Peyer's patch (tissue), 4 donors: Measurements from ENCODE around the gene EIF4G1. TPM values are rescaled to one million over a fixed set of nuclear protein-coding genes. Genes with fewer than 3 reads are reported as not detected.
"Not testable (repeated sequence)": the region's sequence is repeated elsewhere in the genome, so short reads cannot be mapped to it uniquely, and the experiment has no call there.

Experiments
- DNase-seq, 3 donors: peaks; one replicate each; pipeline ENCODE4 v3.0.0-alpha.2; 2017 to 2019
- H3K27ac ChIP-seq, 4 donors: fragments of 200-600 bp; sonication (generic); one replicate each; pipeline ENCODE4 v1.5.1; 2016 to 2019
- H3K27me3 ChIP-seq, 2 donors: fragments of 200-600 bp; sonication (generic); one replicate each; pipeline ENCODE4 v1.5.1; 2019
- H3K36me3 ChIP-seq, 3 donors: fragments of 200-600 bp; sonication (generic); one replicate each; pipeline ENCODE4 v1.5.1; 2016 to 2019
- H3K4me1 ChIP-seq, 4 donors: fragments of 200-600 bp; sonication (generic); one replicate each; pipeline ENCODE4 v1.5.1; 2016 to 2019
- H3K4me3 ChIP-seq, 4 donors: fragments of 200-600 bp; sonication (generic); 1 replicate in 3 of 4; 2 replicates in 1 of 4; pipeline ENCODE4 v1.5.1; 2016 to 2019; ENCODE audit warnings: mild to moderate bottlenecking in 1 of 4
- H3K9me3 ChIP-seq, 4 donors: fragments of 200-600 bp; sonication (generic); one replicate each; pipeline ENCODE4 v1.5.1; 2016 to 2019; ENCODE audit warnings: mild to moderate bottlenecking in 1 of 4
- POLR2A ChIP-seq, 2 donors: fragments of 450-650 bp; IDR thresholded peaks; one replicate each; pipeline ENCODE4 v1.5.1; 2017; ENCODE audit warnings: antibody characterized with exemption in 2 of 2, mild to moderate bottlenecking in 2 of 2, moderate library complexity in 2 of 2
- total RNA-seq, 4 donors: library from RNA; depleted of rRNA; stranded (reverse); fragments of >200 nt; gene quantifications; one replicate each; pipeline ENCODE4 v1.1.0, GENCODE V29; 2016
- TF ChIP-seq, protein P1 (sequence below), 6 experiments: fragments of 450-650 bp in 4 of 6; fragments of 200-600 bp in 2 of 6; sonication (generic) in 1 of 6; IDR thresholded peaks; one replicate each; pipeline ENCODE4 v1.5.1; 2017 to 2019; ENCODE audit warnings: antibody characterized with exemption in 6 of 6, mild to moderate bottlenecking in 3 of 6, moderate library complexity in 1 of 6

Gene EIF4G1
- total RNA-seq, 4 donors from 2014 or later, result 209 to 295 (median 244) TPM

DNA sequence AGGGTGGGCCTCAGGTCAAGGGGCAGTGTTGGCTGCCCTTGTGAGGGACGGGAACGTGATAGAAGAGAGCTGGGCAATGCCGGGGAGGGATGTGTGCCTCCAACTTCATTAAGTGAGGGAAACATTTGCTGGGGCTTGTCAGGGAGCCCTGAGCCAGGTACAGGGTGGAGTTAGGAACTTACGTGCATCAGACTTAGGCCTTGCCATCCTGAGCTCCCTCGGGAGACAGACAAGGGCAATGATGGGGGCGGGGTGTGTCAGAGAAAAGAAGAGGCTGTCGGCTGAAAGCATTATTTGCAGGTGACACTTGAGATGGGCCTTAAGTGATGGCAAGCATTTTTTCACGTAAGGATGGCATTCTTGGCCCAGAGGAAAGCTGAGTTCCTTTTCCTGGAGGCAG is 24.6 kb downstream of the EIF4G1 start:
- peak overlapping the region in 3 of 4 donors; percentile 49 to 98 (median 92) for H3K27ac ChIP-seq
- DNase-seq, result no peak
- H3K36me3 ChIP-seq, result peaks cover 0 to 38% (median 0%) of the 10 kb centered on the region in 3 donors
- peaks cover 0 to 24% (median 3%) of the 10 kb centered on the region in 4 donors for H3K4me1 ChIP-seq
- peak overlapping the region in 1 of 4 donors; percentile 92 for H3K4me3 ChIP-seq
- TF ChIP-seq, protein P1, sequence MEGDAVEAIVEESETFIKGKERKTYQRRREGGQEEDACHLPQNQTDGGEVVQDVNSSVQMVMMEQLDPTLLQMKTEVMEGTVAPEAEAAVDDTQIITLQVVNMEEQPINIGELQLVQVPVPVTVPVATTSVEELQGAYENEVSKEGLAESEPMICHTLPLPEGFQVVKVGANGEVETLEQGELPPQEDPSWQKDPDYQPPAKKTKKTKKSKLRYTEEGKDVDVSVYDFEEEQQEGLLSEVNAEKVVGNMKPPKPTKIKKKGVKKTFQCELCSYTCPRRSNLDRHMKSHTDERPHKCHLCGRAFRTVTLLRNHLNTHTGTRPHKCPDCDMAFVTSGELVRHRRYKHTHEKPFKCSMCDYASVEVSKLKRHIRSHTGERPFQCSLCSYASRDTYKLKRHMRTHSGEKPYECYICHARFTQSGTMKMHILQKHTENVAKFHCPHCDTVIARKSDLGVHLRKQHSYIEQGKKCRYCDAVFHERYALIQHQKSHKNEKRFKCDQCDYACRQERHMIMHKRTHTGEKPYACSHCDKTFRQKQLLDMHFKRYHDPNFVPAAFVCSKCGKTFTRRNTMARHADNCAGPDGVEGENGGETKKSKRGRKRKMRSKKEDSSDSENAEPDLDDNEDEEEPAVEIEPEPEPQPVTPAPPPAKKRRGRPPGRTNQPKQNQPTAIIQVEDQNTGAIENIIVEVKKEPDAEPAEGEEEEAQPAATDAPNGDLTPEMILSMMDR (IDR thresholded peaks at IDR 0.05), result no peak
- no peak for TF ChIP-seq POLR2A (IDR thresholded peaks at IDR 0.05)
- H3K9me3 ChIP-seq, result no peaks in the 10 kb centered on the region
- H3K27me3 ChIP-seq, result no peaks in the 10 kb centered on the region

DNA sequence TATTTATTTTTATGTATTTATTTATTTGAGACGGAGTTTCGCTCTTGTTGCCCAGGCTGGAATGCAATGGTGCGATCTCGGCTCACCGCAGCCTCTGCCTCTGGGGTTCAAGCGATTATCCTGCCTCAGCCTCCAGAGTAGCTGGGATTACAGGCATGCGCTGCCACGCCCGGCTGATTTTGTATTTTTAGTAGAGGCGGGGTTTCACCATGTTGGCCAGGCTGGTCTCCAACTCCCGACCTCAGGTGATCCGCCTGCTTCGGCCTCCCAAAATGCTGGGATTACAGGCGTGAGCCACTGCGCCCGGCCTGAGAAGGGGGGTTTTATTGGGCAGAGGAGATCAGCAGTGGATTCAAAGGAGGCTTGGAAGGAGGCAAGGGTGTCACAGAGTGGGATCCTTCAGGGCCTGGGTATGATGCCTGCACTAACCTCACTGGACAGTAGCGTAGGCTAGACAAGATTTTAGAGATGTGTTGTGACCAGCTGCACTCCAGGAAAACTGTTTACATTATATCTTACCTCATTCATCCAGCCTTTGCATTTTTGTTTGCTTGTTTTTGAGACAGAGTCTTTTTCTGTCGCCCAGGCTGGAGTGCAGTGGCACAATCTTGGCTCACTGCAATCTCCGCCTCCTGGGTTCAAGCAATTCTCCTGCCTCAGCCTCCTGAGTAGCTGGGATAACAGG is 25.2 kb downstream of the EIF4G1 start:
- peaks cover 0 to 36% (median 0%) of the 10 kb centered on the region in 3 donors for H3K36me3 ChIP-seq
- not testable (repeated sequence) for H3K27ac ChIP-seq

DNA sequence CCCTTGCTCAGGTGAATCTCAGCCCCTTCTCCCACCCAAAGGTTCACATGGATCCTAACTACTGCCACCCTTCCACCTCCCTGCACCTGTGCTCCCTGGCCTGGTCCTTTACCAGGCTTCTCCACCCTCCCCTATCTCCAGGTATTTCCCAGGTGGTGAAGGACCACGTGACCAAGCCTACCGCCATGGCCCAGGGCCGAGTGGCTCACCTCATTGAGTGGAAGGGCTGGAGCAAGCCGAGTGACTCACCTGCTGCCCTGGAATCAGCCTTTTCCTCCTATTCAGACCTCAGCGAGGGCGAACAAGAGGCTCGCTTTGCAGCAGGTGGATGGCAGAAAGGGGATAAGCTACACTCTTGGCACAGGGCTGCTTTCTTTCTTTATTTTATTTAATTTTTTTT is 27.5 kb downstream of the EIF4G1 start:
- TF ChIP-seq POLR2A (IDR thresholded peaks at IDR 0.05), result no peak
- TF ChIP-seq, protein P1 (IDR thresholded peaks at IDR 0.05), result no peak
- Histone ChIP-seq H3K4me3 (no peak overlapping the region), H3K36me3 (peaks cover 0 to 35% (median 0%) of the 10 kb centered on the region in 3 donors), H3K9me3 (no peaks in the 10 kb centered on the region), H3K4me1 (peaks cover 0 to 21% (median 1%) of the 10 kb centered on the region in 4 donors), H3K27me3 (no peaks in the 10 kb centered on the region), H3K27ac (peak overlapping the region in 1 of 4 donors; percentile 12)
- peak in 2 of 3 donors; percentile 70 to 80 for DNase-seq

More for the DNA sequence above, 25.2 kb downstream of the EIF4G1 start:
- DNase-seq, H3K4me3 ChIP-seq, H3K9me3 ChIP-seq, H3K27me3 ChIP-seq: not testable (repeated sequence)
- H3K4me1 ChIP-seq, result peaks cover 0 to 24% (median 3%) of the 10 kb centered on the region in 4 donors

DNA sequence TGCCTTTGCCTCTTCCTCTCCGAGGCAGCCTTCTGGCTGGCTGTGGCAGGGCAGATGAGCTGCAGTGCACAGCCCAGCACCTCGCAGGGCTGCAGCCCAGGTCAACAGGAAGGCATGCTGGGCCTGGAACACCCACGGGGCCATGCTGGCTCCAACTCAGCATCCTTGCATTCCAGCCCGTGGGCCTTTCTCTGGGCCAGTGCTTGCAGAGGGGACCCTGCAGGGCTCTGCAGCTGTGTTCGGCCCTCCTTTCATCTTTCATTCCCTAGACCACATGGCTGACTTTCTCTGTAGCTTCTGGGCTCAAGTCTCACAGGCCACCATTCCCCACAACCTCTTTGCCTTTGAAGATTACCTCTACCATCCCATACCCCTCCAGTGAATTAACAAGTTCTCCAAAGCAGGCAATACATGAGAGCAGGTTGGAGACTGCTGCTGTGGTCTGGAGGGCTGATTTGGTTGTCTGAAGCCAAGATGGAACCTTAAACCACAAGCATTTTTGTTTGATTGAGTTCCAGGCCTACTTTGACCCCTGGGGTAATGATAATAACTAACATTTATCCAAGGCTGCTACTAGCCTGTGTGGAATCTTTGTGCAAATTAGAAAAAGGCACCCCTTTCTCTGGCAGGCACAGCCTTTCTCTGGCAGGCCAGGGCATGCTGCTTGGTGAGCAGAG is 28.9 kb downstream of the EIF4G1 start:
- peaks cover 0 to 35% (median 0%) of the 10 kb centered on the region in 3 donors for H3K36me3 ChIP-seq
- H3K27ac ChIP-seq, result no peak overlapping the region
- H3K4me3 ChIP-seq, result no peak overlapping the region
- H3K27me3 ChIP-seq, result no peaks in the 10 kb centered on the region
- DNase-seq, result no peak
- no peak for TF ChIP-seq POLR2A (IDR thresholded peaks at IDR 0.05)
- TF ChIP-seq, protein P1 (IDR thresholded peaks at IDR 0.05), result no peak
- H3K9me3 ChIP-seq, result no peaks in the 10 kb centered on the region
- H3K4me1 ChIP-seq, result peaks cover 0 to 9% (median 1%) of the 10 kb centered on the region in 4 donors

DNA sequence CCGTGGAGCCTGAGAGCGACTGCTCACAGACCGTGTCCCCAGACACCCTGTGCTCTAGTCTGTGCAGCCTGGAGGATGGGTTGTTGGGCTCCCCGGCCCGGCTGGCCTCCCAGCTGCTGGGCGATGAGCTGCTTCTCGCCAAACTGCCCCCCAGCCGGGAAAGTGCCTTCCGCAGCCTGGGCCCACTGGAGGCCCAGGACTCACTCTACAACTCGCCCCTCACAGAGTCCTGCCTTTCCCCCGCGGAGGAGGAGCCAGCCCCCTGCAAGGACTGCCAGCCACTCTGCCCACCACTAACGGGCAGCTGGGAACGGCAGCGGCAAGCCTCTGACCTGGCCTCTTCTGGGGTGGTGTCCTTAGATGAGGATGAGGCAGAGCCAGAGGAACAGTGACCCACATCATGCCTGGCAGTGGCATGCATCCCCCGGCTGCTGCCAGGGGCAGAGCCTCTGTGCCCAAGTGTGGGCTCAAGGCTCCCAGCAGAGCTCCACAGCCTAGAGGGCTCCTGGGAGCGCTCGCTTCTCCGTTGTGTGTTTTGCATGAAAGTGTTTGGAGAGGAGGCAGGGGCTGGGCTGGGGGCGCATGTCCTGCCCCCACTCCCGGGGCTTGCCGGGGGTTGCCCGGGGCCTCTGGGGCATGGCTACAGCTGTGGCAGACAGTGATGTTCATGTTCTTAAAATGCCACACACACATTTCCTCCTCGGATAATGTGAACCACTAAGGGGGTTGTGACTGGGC is 30.3 kb downstream of the EIF4G1 start:
- Histone ChIP-seq H3K9me3 (no peaks in the 10 kb centered on the region), H3K27me3 (no peaks in the 10 kb centered on the region), H3K4me3 (no peak overlapping the region), H3K27ac (peak overlapping the region in 2 of 4 donors; percentile 73 to 79), H3K4me1 (peaks cover 0 to 9% (median 1%) of the 10 kb centered on the region in 4 donors), H3K36me3 (peaks cover 0 to 35% (median 0%) of the 10 kb centered on the region in 3 donors)
- TF ChIP-seq POLR2A (IDR thresholded peaks at IDR 0.05), result no peak
- TF ChIP-seq, protein P1 (IDR thresholded peaks at IDR 0.05), result no peak
- DNase-seq, result no peak
